ENCODE data around the gene TMCC1.

The TMCC1 gene

GRCh38 chr3:129638481-129638880 lies 255.0 kb downstream of the TMCC1 start:
- H3K36me3 ChIP-seq = no peaks in the 10 kb centered on the region
- H3K9me3 ChIP-seq (ENCODE audit: severe bottlenecking) = peaks cover 4% of the 10 kb centered on the region
- no peak overlapping the region for H3K27ac ChIP-seq
- H3K27me3 ChIP-seq (ENCODE audit: insufficient read depth, low read depth, severe bottlenecking) = no peaks in the 10 kb centered on the region
- H3K4me3 ChIP-seq (ENCODE audit: low read depth, low read length) = no peak overlapping the region
- no peak for TF ChIP-seq CTCF (IDR thresholded peaks at IDR 0.05; ENCODE audit: low read depth, low read length)
- DNase-seq = no peak

GRCh38 chr3:129636082-129636481 lies 257.4 kb downstream of the TMCC1 start:
- no peak overlapping the region for H3K27ac ChIP-seq
- no peak for DNase-seq
- H3K9me3 ChIP-seq (ENCODE audit: severe bottlenecking) = peaks cover 4% of the 10 kb centered on the region
- no peaks in the 10 kb centered on the region for H3K27me3 ChIP-seq (ENCODE audit: insufficient read depth, low read depth, severe bottlenecking)
- no peak overlapping the region for H3K4me3 ChIP-seq (ENCODE audit: low read depth, low read length)
- H3K36me3 ChIP-seq = no peaks in the 10 kb centered on the region
- TF ChIP-seq CTCF (IDR thresholded peaks at IDR 0.05; ENCODE audit: low read depth, low read length) = no peak

GRCh38 chr3:129635656-129636055 lies 257.9 kb downstream of the TMCC1 start:
- TF ChIP-seq CTCF (IDR thresholded peaks at IDR 0.05; ENCODE audit: low read depth, low read length) = no peak
- Histone ChIP-seq H3K4me3 (ENCODE audit: low read depth, low read length) (no peak overlapping the region), H3K36me3 (no peaks in the 10 kb centered on the region), H3K27ac (no peak overlapping the region), H3K9me3 (ENCODE audit: severe bottlenecking) (peaks cover 4% of the 10 kb centered on the region), H3K27me3 (ENCODE audit: insufficient read depth, low read depth, severe bottlenecking) (no peaks in the 10 kb centered on the region)
- DNase-seq = no peak

- H3K36me3 ChIP-seq = no peaks in the 10 kb centered on the region
- H3K4me3 ChIP-seq (ENCODE audit: low read depth, low read length) = no peak overlapping the region
- H3K27ac ChIP-seq = peak overlapping the region; percentile 52
- H3K27me3 ChIP-seq (ENCODE audit: insufficient read depth, low read depth, severe bottlenecking) = no peaks in the 10 kb centered on the region
- peak; percentile 62 for DNase-seq
- H3K9me3 ChIP-seq (ENCODE audit: severe bottlenecking) = peaks cover 4% of the 10 kb centered on the region
- TF ChIP-seq CTCF (IDR thresholded peaks at IDR 0.05; ENCODE audit: low read depth, low read length) = peak; percentile 32; the same call in 1 of the 2 replicates
Observed at GRCh38 chr3:129633751-129634481, 259.6 kb downstream of the TMCC1 start.

- Histone ChIP-seq H3K36me3 (no peaks in the 10 kb centered on the region), H3K4me3 (ENCODE audit: low read depth, low read length) (no peak overlapping the region), H3K27ac (peak overlapping the region; percentile 8; the same call in 1 of the 2 replicates), H3K27me3 (ENCODE audit: insufficient read depth, low read depth, severe bottlenecking) (no peaks in the 10 kb centered on the region), H3K9me3 (ENCODE audit: severe bottlenecking) (peaks cover 4% of the 10 kb centered on the region)
- no peak for DNase-seq
- no peak for TF ChIP-seq CTCF (IDR thresholded peaks at IDR 0.05; ENCODE audit: low read depth, low read length)
Observed at GRCh38 chr3:129632977-129633376, 260.5 kb downstream of the TMCC1 start.

GRCh38 chr3:129632556-129632955 lies 261.0 kb downstream of the TMCC1 start:
- no peak for TF ChIP-seq CTCF (IDR thresholded peaks at IDR 0.05; ENCODE audit: low read depth, low read length)
- no peak overlapping the region for H3K27ac ChIP-seq
- DNase-seq = peak; percentile 59
- peaks cover 4% of the 10 kb centered on the region for H3K9me3 ChIP-seq (ENCODE audit: severe bottlenecking)
- H3K4me3 ChIP-seq (ENCODE audit: low read depth, low read length) = no peak overlapping the region
- no peaks in the 10 kb centered on the region for H3K27me3 ChIP-seq (ENCODE audit: insufficient read depth, low read depth, severe bottlenecking)
- no peaks in the 10 kb centered on the region for H3K36me3 ChIP-seq
